NCI-H2107 (cell line): ENCODE measurements around the gene THBS1.

ENCODE experiments used
- DNase-seq: peaks from one replicate; lab custom pipeline; 2025; lab: John Stamatoyannopoulos, UW

THBS1 gene

GRCh38 chr15:39574427-39574826 is 6.5 kb upstream of the THBS1 start:
- no peak for DNase-seq

GRCh38 chr15:39575180-39575579 is 5.7 kb upstream of the THBS1 start:
- DNase-seq, result no peak

- no peak for DNase-seq
Observed at GRCh38 chr15:39578851-39579486, 1.9 kb upstream of the THBS1 start.

- no peak for DNase-seq
Observed at GRCh38 chr15:39579487-39580116, 1.3 kb upstream of the THBS1 start.

GRCh38 chr15:39580117-39580484 is 778 bp upstream of the THBS1 start:
- peak; percentile 49 for DNase-seq

GRCh38 chr15:39581242-39581792 is 438 bp downstream of the THBS1 start:
- no peak for DNase-seq

- no peak for DNase-seq
Observed at GRCh38 chr15:39581793-39582285, 960 bp downstream of the THBS1 start.

GRCh38 chr15:39582286-39582976 is 1.6 kb downstream of the THBS1 start:
- no peak for DNase-seq

GRCh38 chr15:39582977-39583595 is 2.2 kb downstream of the THBS1 start:
- DNase-seq, result no peak

- no peak for DNase-seq
Observed at GRCh38 chr15:39583596-39584265, 2.9 kb downstream of the THBS1 start.

GRCh38 chr15:39584266-39584659 is 3.4 kb downstream of the THBS1 start:
- DNase-seq, result no peak

GRCh38 chr15:39584662-39585388 is 3.9 kb downstream of the THBS1 start:
- no peak for DNase-seq

GRCh38 chr15:39585389-39585841 is 4.5 kb downstream of the THBS1 start:
- no peak for DNase-seq

GRCh38 chr15:39585871-39586301 is 5.0 kb downstream of the THBS1 start:
- no peak for DNase-seq

- no peak for DNase-seq
Observed at GRCh38 chr15:39586387-39587095, 5.7 kb downstream of the THBS1 start.

GRCh38 chr15:39587096-39587721 is 6.3 kb downstream of the THBS1 start:
- no peak for DNase-seq

- no peak for DNase-seq
Observed at GRCh38 chr15:39587731-39588530, 7.1 kb downstream of the THBS1 start.

- no peak for DNase-seq
Observed at GRCh38 chr15:39588531-39589192, 7.8 kb downstream of the THBS1 start.
